ENCODE measurements around the gene MT1A.

GRCh38 chr16:56628486-56629350, 9.7 kb upstream of the MT1A start:
- TF ChIP-seq CTCF (IDR thresholded peaks at IDR 0.05; ENCODE audit: insufficient read depth, low read depth, low read length) (no peak), EZH2 (IDR thresholded peaks at IDR 0.05; ENCODE audit: insufficient read depth, low read length) (no peak)
